GM20000 (cell line): Measurements from ENCODE around the gene CDK5R1.

Experiments used
- DNase-seq: peaks from one replicate; pipeline ENCODE4 v3.0.0; 2012; ENCODE audit warnings: low spot score
- CTCF ChIP-seq: IDR thresholded peaks from 2 replicates; pipeline ENCODE4 v1.5.1; 2012; ENCODE audit warnings: mild to moderate bottlenecking, control low read depth; ENCODE audit errors: extremely low read depth, missing control alignments

The CDK5R1 gene

GRCh38 chr17:32486701-32487472 lies at the start of gene CDK5R1:
Gene CDK5R1, plus strand, starts transcription at chr17:32486993. Its CDS starts 628 bp downstream, at chr17:32487621.
- DNase-seq = peak; percentile 94
- TF ChIP-seq CTCF = no peak

GRCh38 chr17:32440722-32441121 lies 46.1 kb upstream of the CDK5R1 start:
- TF ChIP-seq CTCF = no peak
- no peak for DNase-seq

GRCh38 chr17:32441886-32442285 lies 44.9 kb upstream of the CDK5R1 start:
- TF ChIP-seq CTCF = no peak
- DNase-seq = no peak

- TF ChIP-seq CTCF = no peak
- DNase-seq = no peak
Measured at GRCh38 chr17:32443827-32444300, 42.9 kb upstream of the CDK5R1 start.

GRCh38 chr17:32444301-32445073 lies 42.3 kb upstream of the CDK5R1 start, which contains the start of gene PSMD11:
Gene PSMD11, plus strand, starts transcription at chr17:32444510. Its CDS starts 14 bp downstream, at chr17:32444524.
- DNase-seq = peak; percentile 98
- peak; percentile 85 for TF ChIP-seq CTCF

- no peak for TF ChIP-seq CTCF
- no peak for DNase-seq
Measured at GRCh38 chr17:32445074-32445415, 41.7 kb upstream of the CDK5R1 start.

GRCh38 chr17:32445497-32445896 lies 41.3 kb upstream of the CDK5R1 start:
- no peak for TF ChIP-seq CTCF
- peak; percentile 9 for DNase-seq
